GM23248 (cell line): ENCODE measurements around the gene MB21D2. TPM values are rescaled to one million over a fixed set of nuclear protein-coding genes. Genes with fewer than 3 reads are reported as not detected.

Source experiments
- DNase-seq: peaks from one replicate; pipeline ENCODE4 v3.0.0-alpha.2; 2015
- H2AFZ ChIP-seq: fragments of 200-600 bp; sonication (generic); 2 replicates; pipeline ENCODE4 v1.6.1; 2016; ENCODE audit warnings: antibody characterized with exemption
- H3F3A ChIP-seq: fragments of 200-600 bp; sonication (generic); 2 replicates; pipeline ENCODE4 v1.6.1; 2016; ENCODE audit warnings: mild to moderate bottlenecking, antibody characterized with exemption, mixed run types; ENCODE audit not compliant: insufficient read depth
- H3K27ac ChIP-seq: fragments of 200-600 bp; sonication (generic); 2 replicates; pipeline ENCODE4 v1.5.1; 2016; ENCODE audit warnings: mild to moderate bottlenecking
- H3K27me3 ChIP-seq: fragments of 200-600 bp; sonication (generic); replicated peaks from 2 replicates; pipeline ENCODE4 v1.6.1; 2016; ENCODE audit warnings: mild to moderate bottlenecking; ENCODE audit not compliant: insufficient read depth
- H3K36me3 ChIP-seq: fragments of 200-600 bp; sonication (generic); 2 replicates; pipeline ENCODE4 v1.6.1; 2016; ENCODE audit warnings: low read depth, mild to moderate bottlenecking
- H3K4me1 ChIP-seq: fragments of 200-600 bp; sonication (generic); 2 replicates; pipeline ENCODE4 v1.6.1; 2016; ENCODE audit warnings: mild to moderate bottlenecking; ENCODE audit not compliant: insufficient read depth
- H3K4me2 ChIP-seq: fragments of 200-600 bp; sonication (generic); one replicate; pipeline ENCODE4 v1.6.1; 2016; ENCODE audit warnings: mild to moderate bottlenecking; ENCODE audit not compliant: unreplicated experiment
- H3K4me3 ChIP-seq: fragments of 200-600 bp; sonication (generic); 2 replicates; pipeline ENCODE4 v1.5.1; 2016; ENCODE audit warnings: mild to moderate bottlenecking
- H3K79me2 ChIP-seq: fragments of 200-600 bp; sonication (generic); 2 replicates; pipeline ENCODE4 v1.6.1; 2016; ENCODE audit warnings: mild to moderate bottlenecking; ENCODE audit not compliant: insufficient read depth
- H3K9ac ChIP-seq: fragments of 200-600 bp; sonication (generic); 2 replicates; pipeline ENCODE4 v1.6.1; 2016; ENCODE audit warnings: mild to moderate bottlenecking
- H3K9me2 ChIP-seq: fragments of 200-600 bp; sonication (generic); 2 replicates; pipeline ENCODE4 v1.6.1; 2016; ENCODE audit warnings: mixed run types, mild to moderate bottlenecking, moderate library complexity; ENCODE audit not compliant: insufficient read depth
- H3K9me3 ChIP-seq: fragments of 200-600 bp; sonication (generic); one replicate; pipeline ENCODE4 v1.6.1; 2017; ENCODE audit warnings: low read depth
- H4K20me1 ChIP-seq: fragments of 200-600 bp; sonication (generic); 2 replicates; pipeline ENCODE4 v1.6.0; 2016; ENCODE audit not compliant: insufficient read depth
- EZH2 ChIP-seq: fragments of 200-600 bp; sonication (generic); IDR thresholded peaks from 2 replicates; pipeline ENCODE4 v1.6.1; 2018; ENCODE audit warnings: antibody characterized with exemption, mild to moderate bottlenecking; ENCODE audit not compliant: insufficient read depth, poor library complexity, severe bottlenecking
- EZH2phosphoT487 ChIP-seq: fragments of 200-600 bp; sonication (generic); IDR thresholded peaks from 2 replicates; pipeline ENCODE4 v1.6.1; 2018; ENCODE audit warnings: antibody characterized with exemption, moderate library complexity, mild to moderate bottlenecking, low read depth; ENCODE audit not compliant: insufficient read depth
- WGBS, 2 experiments: methylation state at CpG; one replicate each; pipeline ENCODE4 v1.1.6; 2015 to 2017; ENCODE audit warnings: low lambda C conversion rate in 2 of 2, low coverage in 1 of 2; ENCODE audit errors: missing lambda C conversion rate in 2 of 2; 5-methylcytosine and 5-hydroxymethylcytosine counted together
- in situ Hi-C: fragments of 300-500 bp; cut with MboI; formaldehyde crosslinking; loops from 2 replicates; pipeline ENCODE4 v1.15.0; 2020
- polyA plus RNA-seq: library from polyadenylated mRNA; unstranded; fragments of >200 nt; fragmentation: Nextera tagmentation; extraction: Ambion mirVana; gene quantifications from 2 replicates; pipeline ENCODE4 v1.2.1, GENCODE V29; 2016
- total RNA-seq: library from RNA; depleted of rRNA; stranded (reverse); fragments of >200 nt; shearing (Covaris generic); gene quantifications from 2 replicates; pipeline ENCODE4 v1.2.3, GENCODE V29; 2014

The MB21D2 gene
- total and polyA plus RNA-seq, 2 experiments from 2014 or later, result 10.9 to 26.4 TPM

DNA sequence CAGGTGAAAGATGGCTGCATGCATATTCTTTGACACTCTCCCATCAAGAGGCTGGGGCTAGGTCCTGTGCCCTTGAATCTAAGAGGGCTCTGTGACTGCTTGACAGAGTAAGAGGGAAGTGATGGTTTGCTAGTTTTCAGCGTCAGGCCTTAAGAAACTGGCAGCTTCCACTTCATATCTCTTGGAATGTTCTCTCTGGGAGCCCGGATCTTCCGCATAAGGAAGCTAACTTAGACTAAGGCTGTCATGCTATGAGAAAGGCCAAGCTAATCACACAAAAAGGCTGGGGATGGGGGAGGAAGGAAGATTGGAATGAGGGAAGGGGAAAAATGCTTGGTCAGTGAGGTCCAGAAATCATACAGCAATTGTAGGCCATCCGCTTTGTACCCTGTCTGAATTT, 50.0 kb downstream of the MB21D2 start:
- H3F3A ChIP-seq, result peaks cover 16% of the 10 kb centered on the region
- WGBS, 2 experiments, result 96 to 99% methylated on average over 4 of the region's 4 CpGs
- DNase-seq, result no peak
- H3K27ac ChIP-seq, result no peak overlapping the region
- H4K20me1 ChIP-seq, result no peaks in the 10 kb centered on the region
- H2AFZ ChIP-seq, result no peak overlapping the region
- no peak overlapping the region for H3K9ac ChIP-seq
- no peak for TF ChIP-seq EZH2phosphoT487
- TF ChIP-seq EZH2, result no peak
- H3K9me2 ChIP-seq, result no peaks in the 10 kb centered on the region
- H3K4me2 ChIP-seq, result no peak overlapping the region
- H3K79me2 ChIP-seq, result peaks cover 92% of the 10 kb centered on the region
- H3K27me3 ChIP-seq, result no peaks in the 10 kb centered on the region
- H3K4me3 ChIP-seq, result no peak overlapping the region
- H3K9me3 ChIP-seq, result no peaks in the 10 kb centered on the region
- H3K36me3 ChIP-seq, result no peaks in the 10 kb centered on the region
- H3K4me1 ChIP-seq, result peaks cover 13% of the 10 kb centered on the region
- in situ Hi-C loops, result no loop called here

- H2AFZ ChIP-seq, result no peak overlapping the region
- in situ Hi-C loops, result no loop called here
- no peaks in the 10 kb centered on the region for H4K20me1 ChIP-seq
- H3K36me3 ChIP-seq, result no peaks in the 10 kb centered on the region
- peaks cover 16% of the 10 kb centered on the region for H3F3A ChIP-seq
- no peaks in the 10 kb centered on the region for H3K9me2 ChIP-seq
- no peaks in the 10 kb centered on the region for H3K27me3 ChIP-seq
- WGBS, 2 experiments, result 97 to 99% methylated on average over 3 of the region's 3 CpGs
- no peaks in the 10 kb centered on the region for H3K9me3 ChIP-seq
- peaks cover 13% of the 10 kb centered on the region for H3K4me1 ChIP-seq
- H3K4me2 ChIP-seq, result no peak overlapping the region
- no peak overlapping the region for H3K4me3 ChIP-seq
- no peak overlapping the region for H3K27ac ChIP-seq
- H3K79me2 ChIP-seq, result peaks cover 93% of the 10 kb centered on the region
- no peak for DNase-seq
- no peak overlapping the region for H3K9ac ChIP-seq
- TF ChIP-seq EZH2phosphoT487 (no peak), EZH2 (no peak)
Measured at GRCh38 chr3:192866804-192867203, 50.9 kb downstream of the MB21D2 start.

DNA sequence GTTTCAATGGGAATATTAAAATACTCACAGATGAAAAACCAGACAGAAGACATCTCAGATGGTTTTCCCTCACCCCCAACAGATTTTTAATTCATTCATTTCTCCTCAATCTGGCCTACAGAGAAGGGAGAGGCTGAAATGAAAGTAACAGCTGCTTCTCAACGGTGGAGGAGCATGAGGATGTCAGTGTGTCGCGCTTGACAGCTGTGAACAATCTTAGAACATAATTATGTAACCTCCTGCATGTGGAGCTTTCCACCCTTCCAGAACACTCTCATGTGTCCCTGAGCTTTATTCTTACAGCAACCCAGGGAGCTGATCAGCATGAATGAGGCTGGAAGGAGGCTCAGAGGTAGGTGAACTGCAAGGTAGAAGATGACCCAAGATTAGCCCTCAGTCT, 52.7 kb downstream of the MB21D2 start:
- H3K4me1 ChIP-seq, result peaks cover 13% of the 10 kb centered on the region
- no peak for DNase-seq
- WGBS, 2 experiments, result 42 to 54% methylated on average over 3 of the region's 3 CpGs
- no peaks in the 10 kb centered on the region for H3K36me3 ChIP-seq
- peaks cover 15% of the 10 kb centered on the region for H3F3A ChIP-seq
- no peaks in the 10 kb centered on the region for H4K20me1 ChIP-seq
- in situ Hi-C loops, result no loop called here
- no peaks in the 10 kb centered on the region for H3K9me3 ChIP-seq
- no peak overlapping the region for H3K4me2 ChIP-seq
- peaks cover 95% of the 10 kb centered on the region for H3K79me2 ChIP-seq
- H3K4me3 ChIP-seq, result no peak overlapping the region
- no peak overlapping the region for H3K27ac ChIP-seq
- H3K9ac ChIP-seq, result no peak overlapping the region
- no peaks in the 10 kb centered on the region for H3K27me3 ChIP-seq
- H2AFZ ChIP-seq, result no peak overlapping the region
- no peaks in the 10 kb centered on the region for H3K9me2 ChIP-seq
- TF ChIP-seq EZH2phosphoT487, result no peak
- TF ChIP-seq EZH2, result no peak

- no peaks in the 10 kb centered on the region for H3K9me3 ChIP-seq
- H3K36me3 ChIP-seq, result no peaks in the 10 kb centered on the region
- no peak overlapping the region for H3K4me3 ChIP-seq
- H3K9me2 ChIP-seq, result no peaks in the 10 kb centered on the region
- peaks cover 98% of the 10 kb centered on the region for H3K79me2 ChIP-seq
- peaks cover 8% of the 10 kb centered on the region for H3K4me1 ChIP-seq
- H3F3A ChIP-seq, result 0 out of 2 replicates have a peak, but pooled peaks cover under 1% of the 10 kb centered on the region
- TF ChIP-seq EZH2phosphoT487 (no peak), EZH2 (no peak)
- no peak overlapping the region for H3K27ac ChIP-seq
- H2AFZ ChIP-seq, result no peak overlapping the region
- 92 to 93% methylated on average over 4 of the region's 4 CpGs for WGBS, 2 experiments
- H3K4me2 ChIP-seq, result no peak overlapping the region
- H3K27me3 ChIP-seq, result no peaks in the 10 kb centered on the region
- in situ Hi-C loops, result no loop called here
- DNase-seq, result no peak
- no peaks in the 10 kb centered on the region for H4K20me1 ChIP-seq
- H3K9ac ChIP-seq, result no peak overlapping the region
Measured at GRCh38 chr3:192863091-192863420, 54.6 kb downstream of the MB21D2 start.
